Kidney tubule cell (primary cell): ENCODE results near the gene ENTPD7.
"Not testable (repeated sequence)": the region's sequence is repeated elsewhere in the genome, so short reads cannot be mapped to it uniquely, and the experiment has no call there.

Source experiments
- DNase-seq: peaks from one replicate; pipeline ENCODE4 v3.0.0-alpha.2; 2018; ENCODE audit warnings: low spot score

ENTPD7 gene, protein sequence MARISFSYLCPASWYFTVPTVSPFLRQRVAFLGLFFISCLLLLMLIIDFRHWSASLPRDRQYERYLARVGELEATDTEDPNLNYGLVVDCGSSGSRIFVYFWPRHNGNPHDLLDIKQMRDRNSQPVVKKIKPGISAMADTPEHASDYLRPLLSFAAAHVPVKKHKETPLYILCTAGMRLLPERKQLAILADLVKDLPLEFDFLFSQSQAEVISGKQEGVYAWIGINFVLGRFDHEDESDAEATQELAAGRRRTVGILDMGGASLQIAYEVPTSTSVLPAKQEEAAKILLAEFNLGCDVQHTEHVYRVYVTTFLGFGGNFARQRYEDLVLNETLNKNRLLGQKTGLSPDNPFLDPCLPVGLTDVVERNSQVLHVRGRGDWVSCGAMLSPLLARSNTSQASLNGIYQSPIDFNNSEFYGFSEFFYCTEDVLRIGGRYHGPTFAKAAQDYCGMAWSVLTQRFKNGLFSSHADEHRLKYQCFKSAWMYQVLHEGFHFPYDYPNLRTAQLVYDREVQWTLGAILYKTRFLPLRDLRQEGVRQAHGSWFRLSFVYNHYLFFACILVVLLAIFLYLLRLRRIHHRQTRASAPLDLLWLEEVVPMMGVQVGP

DNA sequence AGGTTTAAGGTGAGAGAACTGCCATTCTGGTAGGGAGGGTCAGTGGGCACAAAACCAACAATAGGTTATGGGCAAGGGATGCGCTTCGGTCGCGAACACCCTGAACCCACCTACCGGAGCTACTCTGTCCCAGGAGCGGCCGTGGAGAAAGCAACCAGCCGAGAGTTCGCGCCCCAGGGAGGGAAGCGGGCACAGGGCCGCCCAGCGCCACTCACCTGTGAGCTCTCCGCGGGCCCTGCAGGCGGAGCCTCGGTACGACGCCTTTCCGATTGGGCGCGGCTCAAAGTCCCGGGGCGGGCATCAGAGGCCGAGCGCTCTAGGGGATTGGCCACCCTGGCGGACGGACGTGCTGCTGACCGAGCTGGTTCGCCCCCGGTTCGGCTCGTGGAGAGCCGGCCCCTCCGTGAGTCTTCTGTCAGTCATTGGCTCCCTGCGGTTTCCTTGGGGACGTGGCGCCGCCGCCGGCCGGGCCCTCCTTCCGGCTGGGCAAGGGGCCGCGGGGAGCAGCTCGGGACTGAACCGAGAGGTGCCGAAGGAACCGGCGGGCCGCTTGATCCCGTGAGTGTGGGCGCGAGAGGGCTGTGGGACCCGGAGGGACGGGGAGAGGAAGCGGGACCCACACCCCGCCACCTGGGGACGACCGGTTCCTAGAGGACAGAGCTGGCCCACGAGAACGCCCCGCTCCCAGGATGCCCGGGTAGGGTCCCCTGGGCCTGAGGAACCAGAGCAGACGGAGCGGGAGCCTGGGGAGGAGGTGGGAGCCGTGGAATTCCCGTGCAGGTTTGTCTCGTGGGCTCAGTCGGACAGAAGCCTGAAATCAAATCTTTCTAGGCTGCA is at the start of gene ENTPD7:
Gene ENTPD7, plus strand, starts transcription at position 479 of the 837 bp plus-strand sequence. CDS start 448 bp downstream, outside the sequence.
- peak; percentile 99 for DNase-seq

DNA sequence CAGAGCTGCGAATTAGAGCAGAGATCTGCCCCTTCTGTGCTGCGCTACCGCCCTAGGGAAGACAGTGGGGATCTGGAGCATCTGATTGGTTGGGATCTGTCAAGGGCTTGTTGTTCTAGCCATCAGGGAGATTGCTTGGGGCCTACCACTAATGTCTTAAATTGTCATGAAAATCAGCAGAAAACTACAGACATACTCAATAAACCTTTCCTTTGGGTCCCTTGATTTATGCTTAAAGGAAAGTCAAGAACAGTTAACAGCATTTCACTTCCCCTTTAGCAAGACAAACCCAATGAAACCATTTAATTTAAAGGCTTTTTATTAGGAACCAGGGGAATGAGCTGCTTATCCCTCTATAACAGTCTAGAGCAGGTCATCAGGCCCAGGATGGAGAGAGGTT is 49.1 kb upstream of the ENTPD7 start:
- no peak for DNase-seq

DNA sequence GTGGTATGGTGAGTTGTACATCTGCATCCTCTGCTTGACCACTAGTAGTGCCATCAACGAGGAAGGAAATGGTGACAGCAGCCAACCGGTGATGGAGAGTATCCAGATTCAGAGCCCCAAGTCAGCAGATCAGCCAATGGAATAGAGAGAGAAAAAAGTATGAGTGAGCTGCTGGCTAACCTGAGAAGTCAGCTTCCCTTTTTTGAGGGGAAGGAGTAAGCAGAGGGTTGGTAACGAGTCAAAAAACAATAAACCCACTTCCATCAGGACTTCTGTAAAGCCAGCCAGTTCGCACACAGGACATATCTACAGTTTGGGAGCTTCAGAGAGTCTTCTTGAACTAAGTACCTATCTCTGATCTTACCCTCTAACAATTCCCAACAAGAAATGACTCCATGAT is 48.0 kb upstream of the ENTPD7 start:
- no peak for DNase-seq

DNA sequence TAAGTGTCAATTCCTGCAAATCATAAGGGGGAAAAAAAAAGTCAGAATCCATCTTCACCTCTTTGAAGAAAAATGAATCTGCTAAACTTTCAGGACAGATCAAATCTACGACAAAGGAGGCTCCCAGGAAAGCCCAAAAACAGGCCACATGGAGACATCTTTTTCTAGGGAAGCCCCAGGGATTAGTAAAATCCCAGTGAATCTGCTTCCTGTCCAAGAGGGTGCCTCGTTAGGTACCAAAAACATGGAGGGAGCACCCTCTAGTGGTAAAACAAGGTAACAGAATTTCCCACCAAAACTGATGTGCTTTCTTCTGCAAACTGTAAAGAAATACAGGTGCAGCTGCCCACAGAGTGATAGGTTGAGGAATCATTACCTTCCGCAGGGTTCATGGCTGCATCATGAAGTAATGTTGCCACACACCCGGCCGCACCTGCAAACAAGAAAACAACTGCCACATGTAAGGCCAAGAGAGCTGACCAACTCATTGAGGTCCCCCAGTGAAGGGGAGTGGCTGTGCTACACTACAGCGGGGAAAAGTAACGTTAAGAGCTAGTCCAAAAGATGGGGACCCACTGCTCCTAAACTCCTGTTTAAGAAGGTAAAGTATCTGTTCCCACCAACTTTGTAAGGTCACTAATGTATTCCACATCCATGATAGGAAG is 47.0 kb upstream of the ENTPD7 start:
- peak; percentile 69 for DNase-seq

DNA sequence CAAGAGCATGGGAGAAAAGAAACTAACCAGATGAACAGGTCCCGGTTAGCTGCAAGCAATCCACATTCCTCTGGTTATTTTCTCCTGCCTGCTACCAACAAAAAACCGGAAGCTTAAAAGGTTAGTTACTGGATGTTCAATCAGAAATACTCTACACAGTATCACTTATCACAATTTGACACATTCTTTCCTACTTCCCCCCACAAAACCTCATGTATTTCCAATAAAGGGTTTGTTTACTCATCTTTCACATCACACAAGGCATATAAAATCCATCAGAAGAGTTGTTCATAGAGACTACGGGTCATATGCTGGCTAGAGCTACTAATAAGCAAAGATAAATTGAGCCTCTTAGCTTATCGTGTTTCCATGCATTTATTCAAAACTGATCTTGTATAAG is 43.9 kb upstream of the ENTPD7 start:
- DNase-seq = no peak

DNA sequence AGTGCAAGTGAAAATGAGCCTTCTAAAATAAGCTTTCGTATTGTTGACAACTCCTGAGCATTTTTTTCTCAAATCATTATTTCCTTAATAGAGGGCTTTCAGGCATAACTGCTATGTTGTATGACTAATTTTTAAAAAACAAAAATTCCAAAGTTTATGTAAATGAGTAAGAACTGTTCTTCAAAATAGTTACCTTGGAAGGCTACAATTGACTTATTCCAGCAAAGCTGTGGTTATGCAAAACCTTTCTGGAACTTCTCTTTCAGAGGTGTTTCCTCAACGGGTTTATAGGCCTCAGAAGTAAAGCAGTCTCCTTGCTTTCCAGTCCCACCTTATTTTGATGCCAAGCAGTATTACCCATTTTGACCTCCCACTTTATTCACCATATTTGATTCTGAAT is 41.6 kb upstream of the ENTPD7 start:
- no peak for DNase-seq

DNA sequence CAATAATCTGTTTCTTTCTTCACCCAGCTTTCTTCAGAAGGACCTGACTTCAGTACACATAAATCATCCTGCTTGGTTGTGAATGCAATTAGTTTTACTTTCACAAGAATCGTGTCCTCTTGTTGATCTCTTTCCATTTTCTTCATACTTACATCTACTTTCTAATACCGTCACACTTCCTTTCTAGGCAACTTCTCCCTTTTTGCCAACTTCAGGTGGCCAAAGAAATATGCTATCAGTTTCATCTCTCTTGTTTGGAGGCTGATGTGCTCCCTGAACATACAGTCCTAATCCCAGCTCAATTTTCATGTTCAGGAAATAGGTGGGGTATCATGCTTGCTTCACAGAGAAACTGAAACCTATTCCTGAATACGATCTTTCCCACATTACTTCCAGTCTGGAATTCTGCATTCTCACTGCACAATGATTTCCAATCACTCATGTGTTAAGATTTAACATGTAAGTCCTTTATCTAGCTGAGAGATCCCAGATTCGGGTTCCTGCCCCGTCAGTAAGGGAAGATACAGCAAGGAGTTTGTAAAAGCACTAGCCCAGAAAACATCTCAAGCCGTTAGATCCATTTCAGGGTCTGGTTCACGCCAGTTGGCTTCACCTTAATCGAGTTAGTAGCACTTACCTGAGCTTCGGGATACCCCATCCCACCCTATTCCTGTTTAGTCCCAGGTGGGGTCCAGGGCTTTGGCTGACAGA is 40.1 kb upstream of the ENTPD7 start:
- DNase-seq = peak; percentile 46

DNA sequence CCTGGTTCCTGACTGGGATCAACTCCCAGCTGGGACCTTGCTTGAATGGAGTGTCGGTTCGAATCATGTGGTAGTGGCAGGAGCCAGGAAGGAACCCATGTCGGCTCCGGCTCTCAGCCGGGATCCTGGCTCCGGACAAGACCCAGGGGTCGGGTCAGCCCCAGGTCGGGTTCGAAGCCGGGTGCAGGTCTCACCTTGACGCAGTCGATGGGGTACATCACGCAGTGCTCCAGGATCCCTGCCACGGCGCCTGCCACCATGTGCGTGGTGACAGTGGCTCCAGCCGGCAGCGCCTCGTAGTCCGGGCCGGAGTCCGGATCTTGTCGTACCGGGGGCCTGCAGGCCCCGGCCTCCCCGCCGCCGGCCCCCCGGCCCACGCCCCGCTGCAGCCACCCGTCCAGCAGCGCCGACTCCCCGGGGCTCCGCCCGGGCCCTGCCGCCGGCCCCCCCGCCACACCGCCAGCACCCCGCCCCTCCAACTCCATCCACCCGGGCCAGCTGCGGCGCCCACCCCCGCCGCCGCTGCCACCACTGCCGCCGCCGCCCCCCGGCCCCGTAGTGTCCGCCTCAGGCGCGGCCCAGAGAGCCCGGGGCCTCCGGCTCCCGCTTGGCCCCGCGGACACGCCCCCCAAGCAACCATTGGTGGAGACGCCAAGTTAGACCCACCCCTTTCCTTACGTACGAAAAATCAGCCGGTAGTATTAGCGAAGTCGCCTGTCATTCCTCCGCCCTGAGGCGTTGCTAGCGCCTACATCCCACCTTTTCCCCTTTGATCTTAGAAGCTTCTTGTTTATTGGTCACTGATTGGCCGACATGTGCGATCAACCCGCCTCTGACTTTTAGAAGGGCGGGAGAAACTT is 39.2 kb upstream of the ENTPD7 start, which contains the start of gene SLC25A28:
Gene SLC25A28, minus strand, starts transcription at position 589 of the 860 bp plus-strand sequence. Its CDS starts 104 bp downstream, at position 485.
- DNase-seq = peak; percentile 100

DNA sequence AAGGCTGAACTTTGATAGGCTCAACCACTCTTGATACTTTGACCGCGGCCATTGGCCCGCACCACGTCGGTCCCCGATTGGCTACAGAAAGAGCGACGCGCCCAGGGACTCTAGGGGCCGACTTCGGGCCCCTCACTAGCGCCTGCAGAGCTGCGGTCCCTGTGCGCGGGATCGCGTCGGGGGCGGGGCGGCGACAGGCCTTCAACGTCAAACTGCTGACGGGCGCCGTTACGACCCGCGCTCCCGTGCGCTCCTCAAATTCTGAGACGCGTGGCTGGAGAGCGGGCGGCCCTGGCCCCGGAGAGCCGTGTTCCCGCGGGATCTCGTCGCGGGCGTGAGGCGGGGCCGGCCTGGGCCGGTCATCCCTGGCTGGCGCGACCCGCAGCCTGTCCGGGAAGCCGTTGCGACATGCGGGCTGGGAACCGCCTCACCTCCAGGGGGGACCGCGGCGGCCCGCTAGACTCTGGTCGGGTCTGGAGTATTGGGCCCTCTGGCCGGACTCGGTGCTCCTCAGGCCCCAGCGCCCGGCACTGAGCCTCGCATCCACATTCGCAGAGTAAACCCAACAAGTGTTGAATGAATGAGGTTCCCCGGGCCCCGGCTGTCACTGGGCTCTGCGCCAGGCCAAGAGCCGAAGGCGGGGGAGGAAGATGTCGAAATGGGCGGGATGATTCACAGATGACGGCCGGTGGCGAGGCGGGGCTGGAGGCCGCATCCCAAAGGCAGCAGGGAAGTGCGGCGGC is 38.4 kb upstream of the ENTPD7 start:
- DNase-seq = peak; percentile 95

DNA sequence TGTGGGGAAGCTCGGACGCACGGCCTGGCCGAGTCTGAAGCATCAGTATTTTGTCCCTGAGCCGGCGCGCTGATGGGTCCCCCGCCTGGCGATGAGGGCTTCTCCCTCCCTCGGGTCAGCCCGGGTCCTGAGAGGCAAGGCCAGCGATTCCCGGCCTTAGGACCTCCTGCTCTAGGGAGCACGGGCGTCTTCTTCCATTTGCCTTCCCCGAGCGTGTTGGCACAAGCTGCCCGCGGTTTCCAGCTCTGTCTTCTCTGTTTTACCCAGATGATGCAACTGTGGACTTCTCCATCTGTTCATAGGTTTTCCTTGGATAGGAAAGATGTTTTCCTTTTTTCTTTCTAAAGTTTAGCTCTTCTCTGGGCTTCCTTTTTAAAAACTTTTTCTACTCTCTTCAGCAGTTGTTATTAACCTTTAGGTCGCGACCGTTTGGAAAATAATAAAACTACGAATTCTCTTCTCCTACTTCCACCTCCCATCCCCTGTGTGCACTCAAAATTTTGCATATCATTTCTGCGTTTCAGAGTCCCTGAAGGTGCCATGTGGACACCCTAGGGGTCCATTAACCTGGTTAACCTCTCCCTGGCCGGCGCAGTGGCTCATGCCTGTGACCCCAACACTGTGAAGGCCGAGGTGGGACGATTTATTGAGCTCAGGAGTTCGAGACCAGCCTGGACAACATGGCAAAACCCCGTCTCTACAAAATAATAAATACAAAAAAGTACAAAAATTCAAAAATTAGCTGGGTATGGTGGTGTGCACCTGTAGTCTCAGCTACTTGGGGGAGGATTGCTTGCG is 37.7 kb upstream of the ENTPD7 start:
- no peak for DNase-seq

DNA sequence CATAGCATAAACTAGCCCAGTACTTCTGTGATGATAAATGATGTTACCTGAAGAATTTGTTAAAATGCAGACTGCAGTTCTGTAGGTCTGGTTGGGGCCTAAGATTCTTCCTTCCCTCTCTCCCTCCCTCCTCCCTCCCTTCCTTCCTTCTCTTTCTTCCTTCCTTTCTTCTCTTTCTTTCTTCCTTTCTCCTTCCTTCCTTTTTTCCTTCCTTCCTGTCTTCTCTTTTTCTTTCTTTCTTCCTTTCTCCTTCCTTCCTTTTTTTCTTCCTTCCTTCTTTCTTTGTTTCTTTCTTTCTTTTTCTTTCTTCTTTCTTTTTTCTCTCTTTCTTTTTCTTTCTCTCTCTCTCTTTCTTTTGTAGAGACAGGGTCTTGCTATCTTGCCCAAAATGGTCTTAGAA is 35.4 kb upstream of the ENTPD7 start:
- DNase-seq = no peak

DNA sequence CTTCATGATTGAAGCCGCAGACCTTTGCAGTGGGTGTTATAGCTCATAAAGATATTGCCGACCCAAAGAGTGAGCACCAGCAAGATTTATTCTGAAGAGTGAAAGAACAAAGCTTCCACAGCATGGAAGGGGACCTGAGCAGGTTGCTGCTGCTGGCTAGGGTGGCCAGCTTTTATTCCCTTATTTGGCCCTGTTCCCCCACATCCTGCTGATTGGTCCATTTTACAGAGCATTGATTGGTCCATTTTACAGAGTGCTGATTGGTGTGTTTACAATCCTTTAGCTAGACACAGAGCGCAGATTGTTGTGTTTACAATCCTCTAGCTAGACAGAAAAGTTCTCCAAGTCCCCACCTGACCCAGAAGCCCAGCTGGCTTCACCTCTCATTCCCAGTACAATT is 34.2 kb upstream of the ENTPD7 start:
- DNase-seq = not testable (repeated sequence)

DNA sequence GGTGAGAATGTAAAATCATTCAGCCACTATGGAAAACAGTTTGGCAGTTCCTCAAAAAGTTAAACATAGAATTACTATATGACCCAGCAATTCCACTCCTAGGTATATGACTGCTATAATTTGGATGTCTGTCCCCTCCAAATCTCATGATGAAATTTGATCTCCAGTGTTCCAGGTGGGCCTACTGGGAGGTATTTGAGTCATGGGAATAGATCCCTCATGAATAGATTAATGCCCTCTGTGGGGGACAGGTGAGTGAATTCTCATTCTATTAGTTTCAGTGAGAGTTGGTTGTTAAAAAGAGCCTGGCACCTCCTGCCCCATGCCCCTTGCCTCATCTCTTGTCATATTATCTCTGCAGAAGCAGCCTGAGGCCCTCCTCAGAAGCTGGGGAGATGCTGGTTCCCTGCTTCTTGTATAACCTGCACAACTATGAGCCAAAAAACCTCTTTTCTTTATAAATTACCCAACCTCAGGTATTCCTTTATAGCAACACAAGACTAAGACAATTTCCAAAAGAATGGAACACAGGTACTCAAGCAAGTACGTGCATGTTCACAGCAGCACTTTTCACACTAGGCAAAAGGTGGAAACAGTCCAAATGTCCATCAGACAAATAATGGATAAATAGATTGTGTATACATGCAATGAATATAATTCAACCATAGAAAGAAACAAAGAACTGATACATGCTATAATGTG is 30.2 kb upstream of the ENTPD7 start:
- DNase-seq = no peak

DNA sequence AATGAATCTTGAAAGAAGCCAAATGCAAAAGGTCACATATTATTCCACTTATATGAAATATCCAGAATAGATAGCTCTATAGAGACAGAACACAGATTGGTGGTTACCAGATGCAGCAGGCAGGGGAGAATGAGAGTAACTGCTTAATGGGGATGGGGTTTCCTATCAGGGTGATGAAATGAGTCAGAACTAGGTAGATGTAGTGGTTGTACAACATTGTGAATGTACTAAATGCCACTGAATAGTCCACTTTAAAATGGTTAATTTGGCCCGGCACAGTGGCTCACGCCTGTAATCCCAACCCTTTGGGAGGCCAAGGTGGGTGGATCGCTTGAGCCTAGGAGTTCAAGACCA is 29.7 kb upstream of the ENTPD7 start:
- DNase-seq = no peak

DNA sequence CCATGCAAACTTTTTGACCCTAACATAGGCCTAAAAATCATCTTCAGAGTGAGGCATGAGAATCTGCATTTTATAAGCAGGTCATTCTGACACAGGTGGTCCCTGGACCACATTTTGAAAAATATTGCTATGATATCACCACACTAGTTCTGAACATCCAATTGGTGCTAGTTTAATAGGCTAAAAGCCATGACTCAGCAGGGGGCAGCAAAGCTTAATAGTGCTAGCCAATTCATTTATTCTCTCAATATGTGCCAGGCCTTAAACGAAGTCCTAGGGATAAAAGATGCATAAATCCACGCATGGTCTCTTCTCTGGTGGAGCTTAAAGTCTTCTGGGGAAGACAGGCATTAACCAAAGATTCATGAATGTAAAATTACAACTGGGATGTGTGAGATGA is 28.9 kb upstream of the ENTPD7 start:
- DNase-seq = peak; percentile 55

DNA sequence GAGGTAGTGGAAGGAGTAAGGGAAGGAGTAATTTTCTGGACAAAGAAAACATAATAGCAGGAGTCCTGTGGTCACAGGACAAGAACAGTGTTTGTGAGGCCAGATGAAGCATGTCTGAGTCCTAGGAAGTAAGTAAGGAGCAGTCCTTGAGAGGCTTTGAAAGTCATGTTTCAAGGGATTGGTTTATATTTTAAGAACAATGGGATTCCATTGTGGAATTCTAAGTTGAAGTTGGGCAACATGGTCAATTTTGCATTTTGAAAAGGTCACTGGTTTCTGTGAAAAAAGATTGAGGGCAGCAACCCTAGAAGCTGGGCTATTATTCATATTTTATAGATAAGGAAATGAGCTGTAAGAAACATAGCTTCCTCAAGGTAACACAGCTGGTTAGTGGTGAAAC is 28.3 kb upstream of the ENTPD7 start:
- no peak for DNase-seq

DNA sequence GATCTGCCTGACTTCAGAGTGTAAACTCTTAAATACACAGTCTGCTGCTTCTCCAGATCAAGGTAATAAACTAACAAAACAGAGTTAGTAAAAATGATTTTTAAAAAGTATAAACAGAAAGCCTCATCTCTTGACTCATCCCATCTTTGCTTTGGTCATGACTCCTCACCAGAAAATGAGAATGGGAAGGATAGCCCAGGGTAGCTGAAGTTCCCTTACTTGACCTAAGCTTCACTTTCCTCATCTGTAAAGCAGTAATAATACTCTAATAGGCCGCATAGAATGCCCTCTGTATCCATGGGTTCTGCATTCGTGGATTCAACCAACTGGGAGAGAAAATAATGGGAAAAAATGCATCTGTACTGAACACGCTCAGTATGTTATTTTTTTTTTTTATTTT is 27.8 kb upstream of the ENTPD7 start:
- DNase-seq = peak; percentile 24

DNA sequence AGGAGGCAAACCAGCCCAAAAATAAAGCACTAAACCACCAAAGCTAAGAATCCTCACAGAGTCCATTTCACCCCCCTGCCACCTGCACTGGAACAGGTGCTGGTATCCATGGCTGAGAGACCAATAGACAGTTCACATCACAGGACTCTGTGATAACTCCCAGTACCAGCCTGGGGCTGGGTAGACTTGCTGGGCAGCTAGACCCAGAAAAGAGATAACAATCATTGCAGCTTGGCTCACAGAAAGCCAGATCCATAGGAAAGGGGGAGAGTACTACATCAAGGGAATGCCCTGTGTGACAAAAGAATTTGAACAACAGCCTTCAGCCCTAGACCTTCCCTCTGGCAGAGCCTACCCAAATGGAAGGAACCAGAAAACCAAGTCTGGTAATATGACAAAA is 25.5 kb upstream of the ENTPD7 start:
- DNase-seq = no peak
